SKM-1 treated with dmso at 0.1 percent for 144 hours (cell line): ENCODE results near the gene TRAK2.
"Not testable (repeated sequence)": the region's sequence is repeated elsewhere in the genome, so short reads cannot be mapped to it uniquely, and the experiment has no call there.

Source experiments
- DNase-seq: peaks from one replicate; lab custom pipeline; 2025; ENCODE audit not compliant: unreplicated experiment; lab: John Stamatoyannopoulos, UW

The TRAK2 gene

GRCh38 chr2:201450954-201451291 is 335 bp downstream of the TRAK2 start:
- DNase-seq, result no peak

- no peak for DNase-seq
Measured at GRCh38 chr2:201448701-201449100, 2.6 kb downstream of the TRAK2 start.

- DNase-seq, result no peak
Measured at GRCh38 chr2:201448061-201448460, 3.2 kb downstream of the TRAK2 start.

GRCh38 chr2:201447086-201447485 is 4.2 kb downstream of the TRAK2 start:
- no peak for DNase-seq

- DNase-seq, result no peak
Measured at GRCh38 chr2:201444746-201445465, 6.4 kb downstream of the TRAK2 start.

GRCh38 chr2:201441409-201441808 is 9.8 kb downstream of the TRAK2 start:
- no peak for DNase-seq

- DNase-seq, result no peak
Measured at GRCh38 chr2:201440182-201440581, 11.1 kb downstream of the TRAK2 start.

GRCh38 chr2:201439336-201439922 is 11.8 kb downstream of the TRAK2 start:
- not testable (repeated sequence) for DNase-seq

GRCh38 chr2:201436141-201436540 is 15.1 kb downstream of the TRAK2 start:
- no peak for DNase-seq

GRCh38 chr2:201433394-201433995 is 17.8 kb downstream of the TRAK2 start:
- DNase-seq, result no peak

- no peak for DNase-seq
Measured at GRCh38 chr2:201432621-201433393, 18.5 kb downstream of the TRAK2 start.

- DNase-seq, result no peak
Measured at GRCh38 chr2:201432038-201432620, 19.1 kb downstream of the TRAK2 start.

GRCh38 chr2:201430839-201431238 is 20.4 kb downstream of the TRAK2 start:
- no peak for DNase-seq

- not testable (repeated sequence) for DNase-seq
Measured at GRCh38 chr2:201430322-201430721, 20.9 kb downstream of the TRAK2 start.

- DNase-seq, result not testable (repeated sequence)
Measured at GRCh38 chr2:201429835-201430234, 21.4 kb downstream of the TRAK2 start.

- DNase-seq, result not testable (repeated sequence)
Measured at GRCh38 chr2:201428366-201428765, 22.9 kb downstream of the TRAK2 start.

- no peak for DNase-seq
Measured at GRCh38 chr2:201425952-201426351, 25.3 kb downstream of the TRAK2 start.

GRCh38 chr2:201420442-201421113 is 30.7 kb downstream of the TRAK2 start:
- no peak for DNase-seq

GRCh38 chr2:201419986-201420385 is 31.3 kb downstream of the TRAK2 start:
- no peak for DNase-seq

- DNase-seq, result no peak
Measured at GRCh38 chr2:201419057-201419635, 32.1 kb downstream of the TRAK2 start.
